WTC11 (cell line): ENCODE data around the gene STK11.

ENCODE experiments used
- E2F1 ChIP-seq: sonication (generic); formaldehyde crosslinking; IDR thresholded peaks from 2 replicates; pipeline ENCODE4 v1.8.0; 2022; ENCODE audit warnings: mild to moderate bottlenecking, missing genetic modification reagents
- RELA ChIP-seq: sonication (generic); formaldehyde crosslinking; IDR thresholded peaks from 2 replicates; pipeline ENCODE4 v1.8.1; 2022; ENCODE audit warnings: missing genetic modification reagents, mild to moderate bottlenecking, borderline replicate concordance
- TCF7 ChIP-seq: sonication (generic); formaldehyde crosslinking; IDR thresholded peaks from 2 replicates; pipeline ENCODE4 v1.8.0; 2022; ENCODE audit warnings: mild to moderate bottlenecking, low read depth, missing genetic modification reagents, moderate library complexity
- TF ChIP-seq, protein P1 (sequence below): fragments of 200-600 bp; IDR thresholded peaks from 2 replicates; pipeline ENCODE4 v1.8.0; 2022; ENCODE audit warnings: antibody characterized with exemption
- TF ChIP-seq, protein P2 (sequence below): fragments of 250-450 bp; sonication (Bioruptor Pico); IDR thresholded peaks from 2 replicates; pipeline ENCODE4 v2.1.2; 2022; ENCODE audit warnings: mild to moderate bottlenecking, moderate library complexity
- TF ChIP-seq, protein P3 (sequence below): sonication (generic); formaldehyde crosslinking; IDR thresholded peaks from 2 replicates; pipeline ENCODE4 v1.8.1; 2023; ENCODE audit warnings: mild to moderate bottlenecking, missing genetic modification reagents

DNA sequence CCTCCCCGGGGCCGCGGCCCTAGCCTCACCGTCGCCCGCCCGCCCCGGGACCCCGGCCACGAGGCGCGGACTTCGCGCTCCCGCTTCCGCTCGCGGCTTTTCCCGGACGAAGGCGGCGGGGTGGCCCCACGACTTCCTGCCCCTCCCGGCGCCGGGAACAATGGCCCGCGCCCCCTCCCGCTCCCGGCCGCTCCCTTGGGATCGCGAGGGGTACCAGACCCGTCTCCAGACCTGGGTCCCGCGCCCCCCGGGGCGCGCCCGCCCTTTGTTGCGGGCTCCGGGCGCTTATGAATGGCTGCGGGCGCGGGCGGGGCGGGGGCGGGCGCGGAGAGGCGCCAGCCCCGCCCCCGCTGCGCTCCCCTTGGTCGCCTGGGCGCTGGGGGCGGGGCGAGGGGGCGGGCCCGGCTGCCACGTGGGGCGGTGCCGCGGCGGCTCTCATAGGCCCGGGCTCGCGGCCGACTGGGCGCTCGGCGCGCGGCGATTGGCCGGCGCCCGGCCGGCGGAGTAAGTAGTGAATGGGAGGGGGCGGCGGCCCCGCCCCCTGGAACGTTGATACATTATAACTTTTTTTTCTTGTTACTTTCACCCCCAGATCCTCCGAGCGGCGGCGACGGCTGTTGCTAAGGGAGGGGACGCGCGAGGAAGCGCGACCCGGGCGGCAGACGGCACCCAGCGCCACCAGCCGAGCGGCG lies 43.9 kb downstream of the STK11 start:
- no peak for TF ChIP-seq E2F1 (CRISPR knock-in tag)
- TF ChIP-seq, protein P1, sequence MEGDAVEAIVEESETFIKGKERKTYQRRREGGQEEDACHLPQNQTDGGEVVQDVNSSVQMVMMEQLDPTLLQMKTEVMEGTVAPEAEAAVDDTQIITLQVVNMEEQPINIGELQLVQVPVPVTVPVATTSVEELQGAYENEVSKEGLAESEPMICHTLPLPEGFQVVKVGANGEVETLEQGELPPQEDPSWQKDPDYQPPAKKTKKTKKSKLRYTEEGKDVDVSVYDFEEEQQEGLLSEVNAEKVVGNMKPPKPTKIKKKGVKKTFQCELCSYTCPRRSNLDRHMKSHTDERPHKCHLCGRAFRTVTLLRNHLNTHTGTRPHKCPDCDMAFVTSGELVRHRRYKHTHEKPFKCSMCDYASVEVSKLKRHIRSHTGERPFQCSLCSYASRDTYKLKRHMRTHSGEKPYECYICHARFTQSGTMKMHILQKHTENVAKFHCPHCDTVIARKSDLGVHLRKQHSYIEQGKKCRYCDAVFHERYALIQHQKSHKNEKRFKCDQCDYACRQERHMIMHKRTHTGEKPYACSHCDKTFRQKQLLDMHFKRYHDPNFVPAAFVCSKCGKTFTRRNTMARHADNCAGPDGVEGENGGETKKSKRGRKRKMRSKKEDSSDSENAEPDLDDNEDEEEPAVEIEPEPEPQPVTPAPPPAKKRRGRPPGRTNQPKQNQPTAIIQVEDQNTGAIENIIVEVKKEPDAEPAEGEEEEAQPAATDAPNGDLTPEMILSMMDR = no peak
- TF ChIP-seq RELA (CRISPR knock-in tag) = no peak
- TF ChIP-seq, protein P2, sequence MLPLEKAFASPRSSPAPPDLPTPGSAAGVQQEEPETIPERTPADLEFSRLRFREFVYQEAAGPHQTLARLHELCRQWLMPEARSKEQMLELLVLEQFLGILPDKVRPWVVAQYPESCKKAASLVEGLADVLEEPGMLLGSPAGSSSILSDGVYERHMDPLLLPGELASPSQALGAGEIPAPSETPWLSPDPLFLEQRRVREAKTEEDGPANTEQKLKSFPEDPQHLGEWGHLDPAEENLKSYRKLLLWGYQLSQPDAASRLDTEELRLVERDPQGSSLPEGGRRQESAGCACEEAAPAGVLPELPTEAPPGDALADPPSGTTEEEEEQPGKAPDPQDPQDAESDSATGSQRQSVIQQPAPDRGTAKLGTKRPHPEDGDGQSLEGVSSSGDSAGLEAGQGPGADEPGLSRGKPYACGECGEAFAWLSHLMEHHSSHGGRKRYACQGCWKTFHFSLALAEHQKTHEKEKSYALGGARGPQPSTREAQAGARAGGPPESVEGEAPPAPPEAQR (CRISPR knock-in tag) = no peak
- TF ChIP-seq, protein P3, sequence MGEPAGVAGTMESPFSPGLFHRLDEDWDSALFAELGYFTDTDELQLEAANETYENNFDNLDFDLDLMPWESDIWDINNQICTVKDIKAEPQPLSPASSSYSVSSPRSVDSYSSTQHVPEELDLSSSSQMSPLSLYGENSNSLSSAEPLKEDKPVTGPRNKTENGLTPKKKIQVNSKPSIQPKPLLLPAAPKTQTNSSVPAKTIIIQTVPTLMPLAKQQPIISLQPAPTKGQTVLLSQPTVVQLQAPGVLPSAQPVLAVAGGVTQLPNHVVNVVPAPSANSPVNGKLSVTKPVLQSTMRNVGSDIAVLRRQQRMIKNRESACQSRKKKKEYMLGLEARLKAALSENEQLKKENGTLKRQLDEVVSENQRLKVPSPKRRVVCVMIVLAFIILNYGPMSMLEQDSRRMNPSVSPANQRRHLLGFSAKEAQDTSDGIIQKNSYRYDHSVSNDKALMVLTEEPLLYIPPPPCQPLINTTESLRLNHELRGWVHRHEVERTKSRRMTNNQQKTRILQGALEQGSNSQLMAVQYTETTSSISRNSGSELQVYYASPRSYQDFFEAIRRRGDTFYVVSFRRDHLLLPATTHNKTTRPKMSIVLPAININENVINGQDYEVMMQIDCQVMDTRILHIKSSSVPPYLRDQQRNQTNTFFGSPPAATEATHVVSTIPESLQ (CRISPR knock-in tag) = no peak
- TF ChIP-seq TCF7 (CRISPR knock-in tag) = no peak
